ENCODE results near the gene CNIH2.
A peak's percentile ranks its signal among the peaks of the same experiment; 100 is the strongest.

CNIH2 gene

GRCh38 chr11:66278363-66279091 is 552 bp downstream of the CNIH2 start:
- no peak for DNase-seq

GRCh38 chr11:66279092-66279734 is 1.2 kb downstream of the CNIH2 start:
- DNase-seq: no peak

GRCh38 chr11:66280428-66280827 is 2.5 kb downstream of the CNIH2 start:
- DNase-seq: no peak

GRCh38 chr11:66281001-66281400 is 3.0 kb downstream of the CNIH2 start:
- no peak for DNase-seq

GRCh38 chr11:66281776-66282467 is 3.9 kb downstream of the CNIH2 start:
- DNase-seq: no peak

GRCh38 chr11:66282468-66283455 is 4.8 kb downstream of the CNIH2 start:
- DNase-seq: peak; percentile 95 to 100 (median 98)

GRCh38 chr11:66283461-66284105 is 5.6 kb downstream of the CNIH2 start:
- DNase-seq: no peak

GRCh38 chr11:66284526-66285078 is 6.6 kb downstream of the CNIH2 start:
- no peak for DNase-seq

GRCh38 chr11:66285250-66285947 is 7.4 kb downstream of the CNIH2 start:
- no peak for DNase-seq

GRCh38 chr11:66286699-66287098 is 8.7 kb downstream of the CNIH2 start:
- DNase-seq: no peak

GRCh38 chr11:66287211-66287888 is 9.4 kb downstream of the CNIH2 start:
- DNase-seq: no peak

GRCh38 chr11:66287889-66288670 is 10.1 kb downstream of the CNIH2 start:
- DNase-seq: no peak

GRCh38 chr11:66288671-66289547 is 10.9 kb downstream of the CNIH2 start, which contains the start of gene YIF1A:
TSS of gene YIF1A (minus strand) at chr11:66289143. CDS start at chr11:66288985, 158 bp downstream.
- DNase-seq: peak; percentile 92 to 98 (median 96)

- peak; percentile 60 to 73 (median 66) for DNase-seq
Observed at GRCh38 chr11:66289548-66290329, 11.8 kb downstream of the CNIH2 start.

- no peak for DNase-seq
Observed at GRCh38 chr11:66290330-66290621, 12.3 kb downstream of the CNIH2 start.

- no peak for DNase-seq
Observed at GRCh38 chr11:66291303-66291705, 13.3 kb downstream of the CNIH2 start.

- DNase-seq: no peak
Observed at GRCh38 chr11:66291706-66292542, 13.9 kb downstream of the CNIH2 start, which contains the start of gene TMEM151A. TSS of gene TMEM151A (plus strand) at chr11:66291894. CDS start at chr11:66292014, 120 bp downstream.
